Measurements from ENCODE around the gene FMN2.
"Not testable (repeated sequence)": the region's sequence is repeated elsewhere in the genome, so short reads cannot be mapped to it uniquely, and the experiment has no call there.

FMN2 gene

GRCh38 chr1:240322943-240323342, 231.3 kb downstream of the FMN2 start:
- DNase-seq: no peak

- DNase-seq: not testable (repeated sequence)
Measured at GRCh38 chr1:240328382-240328781, 236.7 kb downstream of the FMN2 start.

GRCh38 chr1:240329443-240329842, 237.8 kb downstream of the FMN2 start:
- DNase-seq: no peak

GRCh38 chr1:240332672-240333071, 241.0 kb downstream of the FMN2 start:
- DNase-seq: no peak

GRCh38 chr1:240337781-240338180, 246.1 kb downstream of the FMN2 start:
- no peak for DNase-seq

GRCh38 chr1:240338837-240339236, 247.2 kb downstream of the FMN2 start:
- no peak for DNase-seq

- no peak for DNase-seq
Measured at GRCh38 chr1:240341365-240342250, 249.9 kb downstream of the FMN2 start.

GRCh38 chr1:240342251-240342625, 250.6 kb downstream of the FMN2 start:
- DNase-seq: no peak

- DNase-seq: no peak
Measured at GRCh38 chr1:240343045-240343444, 251.4 kb downstream of the FMN2 start.

- DNase-seq: no peak
Measured at GRCh38 chr1:240343966-240344365, 252.3 kb downstream of the FMN2 start.

GRCh38 chr1:240344918-240345317, 253.2 kb downstream of the FMN2 start:
- DNase-seq: no peak

- DNase-seq: no peak
Measured at GRCh38 chr1:240349695-240350094, 258.0 kb downstream of the FMN2 start.

- DNase-seq: no peak
Measured at GRCh38 chr1:240350910-240351331, 259.2 kb downstream of the FMN2 start.

GRCh38 chr1:240351690-240352089, 260.0 kb downstream of the FMN2 start:
- no peak for DNase-seq

- DNase-seq: no peak
Measured at GRCh38 chr1:240352769-240353168, 261.1 kb downstream of the FMN2 start.

- DNase-seq: no peak
Measured at GRCh38 chr1:240356568-240356967, 264.9 kb downstream of the FMN2 start.

GRCh38 chr1:240362046-240362445, 270.4 kb downstream of the FMN2 start:
- no peak for DNase-seq

- DNase-seq: no peak
Measured at GRCh38 chr1:240362826-240363225, 271.1 kb downstream of the FMN2 start.

GRCh38 chr1:240363315-240363714, 271.6 kb downstream of the FMN2 start:
- no peak for DNase-seq

- no peak for DNase-seq
Measured at GRCh38 chr1:240363914-240364313, 272.2 kb downstream of the FMN2 start.

- DNase-seq: no peak
Measured at GRCh38 chr1:240366636-240367035, 275.0 kb downstream of the FMN2 start.

GRCh38 chr1:240385551-240385950, 293.9 kb downstream of the FMN2 start:
- no peak for DNase-seq

- DNase-seq: no peak
Measured at GRCh38 chr1:240385985-240386978, 294.6 kb downstream of the FMN2 start.

GRCh38 chr1:240387051-240387450, 295.4 kb downstream of the FMN2 start:
- DNase-seq: no peak
